GM12878 (cell line): Measurements from ENCODE around the gene EEF2K. TPM values are rescaled to one million over a fixed set of nuclear protein-coding genes. Genes with fewer than 3 reads are reported as not detected.

Source experiments
- EED ChIP-seq: sonication (generic); IDR thresholded peaks from 2 replicates; pipeline ENCODE4 v1.6.1; 2016; ENCODE audit warnings: antibody characterized with exemption, low read depth
- ETV6 ChIP-seq, 2 experiments: fragments of 450-650 bp in 1 of 2; IDR thresholded peaks in 1 of 2; conservative IDR thresholded peaks in 1 of 2; 2 replicates each; pipeline ENCODE4 v1.6.1; 2014; ENCODE audit warnings: antibody characterized with exemption in 1 of 2, borderline replicate concordance in 1 of 2, low read depth in 1 of 2, mild to moderate bottlenecking in 1 of 2, moderate library complexity in 1 of 2
- FOXM1 ChIP-seq: IDR thresholded peaks from 2 replicates; pipeline ENCODE4 v1.6.1; 2012; ENCODE audit warnings: low read depth, mild to moderate bottlenecking, inconsistent platforms, low read length, moderate library complexity
- IKZF2 ChIP-seq, 2 experiments: fragments of 450-650 bp; IDR thresholded peaks; 2 replicates each; pipeline ENCODE4 v1.6.1; 2017; ENCODE audit warnings: mild to moderate bottlenecking in 2 of 2, moderate library complexity in 2 of 2
- KAT2A ChIP-seq: conservative IDR thresholded peaks from 2 replicates; pipeline ENCODE4 v1.6.1; 2011; ENCODE audit warnings: low read depth, low read length; ENCODE audit not compliant: control insufficient read depth
- KLF5 ChIP-seq: fragments of 450-650 bp; IDR thresholded peaks from 2 replicates; pipeline ENCODE4 v1.6.1; 2014; ENCODE audit warnings: mild to moderate bottlenecking; ENCODE audit not compliant: partially characterized antibody
- MTA3 ChIP-seq: IDR thresholded peaks from 2 replicates; pipeline ENCODE4 v1.6.1; 2012; ENCODE audit warnings: low read length, inconsistent platforms, borderline replicate concordance
- NFYB ChIP-seq: IDR thresholded peaks from 2 replicates; pipeline ENCODE4 v1.6.1; 2011; ENCODE audit warnings: low read depth, mild to moderate bottlenecking, low read length, improper control_type of control experiment, moderate library complexity; ENCODE audit not compliant: insufficient read depth
- NR2C1 ChIP-seq: fragments of 450-650 bp; IDR thresholded peaks from 2 replicates; pipeline ENCODE4 v1.6.1; 2017; ENCODE audit warnings: antibody characterized with exemption, mild to moderate bottlenecking, moderate library complexity
- RELA ChIP-seq: fragments of 450-650 bp; IDR thresholded peaks from 2 replicates; pipeline ENCODE4 v1.8.0; 2014; ENCODE audit warnings: borderline replicate concordance; ENCODE audit not compliant: partially characterized antibody
- RUNX3 ChIP-seq: IDR thresholded peaks from 2 replicates; pipeline ENCODE4 v1.6.1; 2012; ENCODE audit warnings: low read length, inconsistent platforms
- SMAD1 ChIP-seq: fragments of 450-650 bp; IDR thresholded peaks from 2 replicates; pipeline ENCODE4 v1.6.1; 2018; ENCODE audit warnings: mild to moderate bottlenecking, low read depth; ENCODE audit not compliant: partially characterized antibody
- SP1 ChIP-seq: IDR thresholded peaks from one replicate; pipeline ENCODE4 v1.6.1; 2011; ENCODE audit warnings: low read depth, low read length
- TARDBP ChIP-seq: IDR thresholded peaks from 2 replicates; pipeline ENCODE4 v1.6.1; 2016; ENCODE audit warnings: borderline replicate concordance
- TBL1XR1 ChIP-seq: IDR thresholded peaks from 2 replicates; pipeline ENCODE4 v1.6.1; 2012; ENCODE audit warnings: low read depth, low read length, improper control_type of control experiment
- WRNIP1 ChIP-seq: IDR thresholded peaks from 2 replicates; pipeline ENCODE4 v1.6.1; 2011; ENCODE audit warnings: low read depth, low read length, improper control_type of control experiment, borderline replicate concordance
- ZBED1 ChIP-seq: IDR thresholded peaks from 2 replicates; pipeline ENCODE4 v1.6.1; 2016; ENCODE audit warnings: borderline replicate concordance
- ZNF622 ChIP-seq: fragments of 450-650 bp; IDR thresholded peaks from 2 replicates; pipeline ENCODE4 v1.6.1; 2017; ENCODE audit warnings: mild to moderate bottlenecking, inconsistent platforms
- ZZZ3 ChIP-seq: IDR thresholded peaks from 2 replicates; pipeline ENCODE4 v1.6.1; 2011; ENCODE audit warnings: low read depth; ENCODE audit not compliant: control insufficient read depth, insufficient read length
- polyA plus RNA-seq, 11 experiments: library from polyadenylated mRNA; depleted of rRNA in 4 of 11; unstranded in 6 of 11; stranded (reverse) in 5 of 11; fragments of >200 nt; fragmentation: Nextera tagmentation in 4 of 11; fragmentation: Illumina TruSeq in 1 of 11; extraction: Ambion mirVana in 4 of 11; extraction: Trizol in 1 of 11; gene quantifications; 1 replicate in 1 of 11; 2 replicates in 10 of 11; pipeline versions ENCODE4 v1.2.1 to v1.2.3, GENCODE V29; 2011 to 2016; ENCODE audit warnings: inconsistent platforms in 2 of 11, missing spikeins in 2 of 11, low read depth in 1 of 11
- total RNA-seq, 4 experiments: library from RNA; depleted of rRNA in 3 of 4; stranded (reverse); fragments of >200 nt in 3 of 4; fragmentation: Illumina TruSeq in 1 of 4; extraction: Trizol in 1 of 4; gene quantifications; 2 replicates each; pipeline versions ENCODE4 v1.2.1 to v1.2.3, GENCODE V29; 2013 to 2021
- TF ChIP-seq, protein P1 (sequence below): IDR thresholded peaks from 2 replicates; pipeline ENCODE4 v1.6.1; 2012; ENCODE audit warnings: mild to moderate bottlenecking, low read depth, low read length
- TF ChIP-seq, protein P2 (sequence below): IDR thresholded peaks from 2 replicates; pipeline ENCODE4 v1.6.1; 2011; ENCODE audit warnings: borderline replicate concordance, low read depth, mild to moderate bottlenecking, moderate library complexity, low read length; ENCODE audit not compliant: insufficient read depth, poor library complexity, severe bottlenecking
- TF ChIP-seq, protein P3 (sequence below): fragments of 450-650 bp; formaldehyde crosslinking; IDR thresholded peaks from 2 replicates; pipeline ENCODE4 v1.5.0; 2022; ENCODE audit warnings: mild to moderate bottlenecking, missing genetic modification characterization

Gene EEF2K
- total and polyA plus RNA-seq, 10 of the 15 experiments (the other 5 are each of a cell fraction or from before 2014, with no cell fraction given): 2.0 to 29.6 (median 12.2) TPM

DNA sequence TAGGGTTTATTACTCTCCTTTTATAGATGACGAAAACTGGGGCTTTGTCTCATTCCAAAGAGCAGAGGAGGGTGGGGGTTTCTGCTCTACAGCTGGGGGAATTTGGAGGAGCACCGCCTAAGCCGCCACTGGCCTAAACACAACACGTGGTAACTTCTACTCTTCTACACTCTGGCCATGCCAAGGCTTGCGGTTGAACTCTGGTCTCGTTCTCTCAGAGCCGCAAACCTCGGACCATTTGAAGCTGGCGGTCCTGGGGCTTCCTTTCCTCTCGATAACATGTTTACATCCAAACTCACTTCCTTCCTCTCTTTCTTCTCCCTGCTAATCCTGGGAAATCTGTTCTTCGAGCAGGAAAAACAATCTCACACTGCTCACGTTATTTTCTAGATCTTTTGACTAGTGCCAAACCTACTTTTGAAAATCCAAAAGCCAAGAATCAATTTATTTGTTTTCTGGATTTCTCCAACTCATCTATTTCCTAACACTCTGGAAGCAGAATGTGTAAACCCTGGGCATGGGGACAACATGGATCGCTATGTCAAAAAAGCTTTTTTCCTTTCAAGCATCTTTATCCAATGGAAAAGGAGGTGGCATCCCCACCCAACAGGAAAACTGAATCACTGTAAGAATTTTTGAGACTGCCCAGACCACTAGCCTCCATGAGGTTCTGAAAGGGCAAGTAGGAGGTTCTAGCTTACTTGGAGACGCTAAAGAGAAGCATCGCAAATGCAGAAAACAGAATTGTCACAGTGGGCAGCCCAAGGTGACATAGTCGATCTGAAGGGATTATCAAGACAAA, 13.6 kb upstream of the EEF2K start (continued):
- TF ChIP-seq, protein P1, sequence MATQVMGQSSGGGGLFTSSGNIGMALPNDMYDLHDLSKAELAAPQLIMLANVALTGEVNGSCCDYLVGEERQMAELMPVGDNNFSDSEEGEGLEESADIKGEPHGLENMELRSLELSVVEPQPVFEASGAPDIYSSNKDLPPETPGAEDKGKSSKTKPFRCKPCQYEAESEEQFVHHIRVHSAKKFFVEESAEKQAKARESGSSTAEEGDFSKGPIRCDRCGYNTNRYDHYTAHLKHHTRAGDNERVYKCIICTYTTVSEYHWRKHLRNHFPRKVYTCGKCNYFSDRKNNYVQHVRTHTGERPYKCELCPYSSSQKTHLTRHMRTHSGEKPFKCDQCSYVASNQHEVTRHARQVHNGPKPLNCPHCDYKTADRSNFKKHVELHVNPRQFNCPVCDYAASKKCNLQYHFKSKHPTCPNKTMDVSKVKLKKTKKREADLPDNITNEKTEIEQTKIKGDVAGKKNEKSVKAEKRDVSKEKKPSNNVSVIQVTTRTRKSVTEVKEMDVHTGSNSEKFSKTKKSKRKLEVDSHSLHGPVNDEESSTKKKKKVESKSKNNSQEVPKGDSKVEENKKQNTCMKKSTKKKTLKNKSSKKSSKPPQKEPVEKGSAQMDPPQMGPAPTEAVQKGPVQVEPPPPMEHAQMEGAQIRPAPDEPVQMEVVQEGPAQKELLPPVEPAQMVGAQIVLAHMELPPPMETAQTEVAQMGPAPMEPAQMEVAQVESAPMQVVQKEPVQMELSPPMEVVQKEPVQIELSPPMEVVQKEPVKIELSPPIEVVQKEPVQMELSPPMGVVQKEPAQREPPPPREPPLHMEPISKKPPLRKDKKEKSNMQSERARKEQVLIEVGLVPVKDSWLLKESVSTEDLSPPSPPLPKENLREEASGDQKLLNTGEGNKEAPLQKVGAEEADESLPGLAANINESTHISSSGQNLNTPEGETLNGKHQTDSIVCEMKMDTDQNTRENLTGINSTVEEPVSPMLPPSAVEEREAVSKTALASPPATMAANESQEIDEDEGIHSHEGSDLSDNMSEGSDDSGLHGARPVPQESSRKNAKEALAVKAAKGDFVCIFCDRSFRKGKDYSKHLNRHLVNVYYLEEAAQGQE: no peak
- TF ChIP-seq, protein P2, sequence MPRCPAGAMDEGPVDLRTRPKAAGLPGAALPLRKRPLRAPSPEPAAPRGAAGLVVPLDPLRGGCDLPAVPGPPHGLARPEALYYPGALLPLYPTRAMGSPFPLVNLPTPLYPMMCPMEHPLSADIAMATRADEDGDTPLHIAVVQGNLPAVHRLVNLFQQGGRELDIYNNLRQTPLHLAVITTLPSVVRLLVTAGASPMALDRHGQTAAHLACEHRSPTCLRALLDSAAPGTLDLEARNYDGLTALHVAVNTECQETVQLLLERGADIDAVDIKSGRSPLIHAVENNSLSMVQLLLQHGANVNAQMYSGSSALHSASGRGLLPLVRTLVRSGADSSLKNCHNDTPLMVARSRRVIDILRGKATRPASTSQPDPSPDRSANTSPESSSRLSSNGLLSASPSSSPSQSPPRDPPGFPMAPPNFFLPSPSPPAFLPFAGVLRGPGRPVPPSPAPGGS: no peak
- TF ChIP-seq NFYB: peak; percentile 93
- TF ChIP-seq TBL1XR1: peak; percentile 31; the same call in 1 of the 2 replicates
- no peak for TF ChIP-seq SMAD1
- TF ChIP-seq FOXM1: no peak
- no peak for TF ChIP-seq ZZZ3
- no peak for TF ChIP-seq WRNIP1
- no peak for TF ChIP-seq RUNX3
- no peak for TF ChIP-seq ZNF622
- peak; percentile 74 for TF ChIP-seq RELA
- TF ChIP-seq KAT2A: no peak
- TF ChIP-seq NR2C1: no peak
- no peak for TF ChIP-seq MTA3
- TF ChIP-seq TARDBP: no peak
- TF ChIP-seq IKZF2 (IDR thresholded peaks at IDR 0.05): peak; percentile 98; a peak in 3 of 4 replicates
- no peak for TF ChIP-seq KLF5
- TF ChIP-seq, protein P3, sequence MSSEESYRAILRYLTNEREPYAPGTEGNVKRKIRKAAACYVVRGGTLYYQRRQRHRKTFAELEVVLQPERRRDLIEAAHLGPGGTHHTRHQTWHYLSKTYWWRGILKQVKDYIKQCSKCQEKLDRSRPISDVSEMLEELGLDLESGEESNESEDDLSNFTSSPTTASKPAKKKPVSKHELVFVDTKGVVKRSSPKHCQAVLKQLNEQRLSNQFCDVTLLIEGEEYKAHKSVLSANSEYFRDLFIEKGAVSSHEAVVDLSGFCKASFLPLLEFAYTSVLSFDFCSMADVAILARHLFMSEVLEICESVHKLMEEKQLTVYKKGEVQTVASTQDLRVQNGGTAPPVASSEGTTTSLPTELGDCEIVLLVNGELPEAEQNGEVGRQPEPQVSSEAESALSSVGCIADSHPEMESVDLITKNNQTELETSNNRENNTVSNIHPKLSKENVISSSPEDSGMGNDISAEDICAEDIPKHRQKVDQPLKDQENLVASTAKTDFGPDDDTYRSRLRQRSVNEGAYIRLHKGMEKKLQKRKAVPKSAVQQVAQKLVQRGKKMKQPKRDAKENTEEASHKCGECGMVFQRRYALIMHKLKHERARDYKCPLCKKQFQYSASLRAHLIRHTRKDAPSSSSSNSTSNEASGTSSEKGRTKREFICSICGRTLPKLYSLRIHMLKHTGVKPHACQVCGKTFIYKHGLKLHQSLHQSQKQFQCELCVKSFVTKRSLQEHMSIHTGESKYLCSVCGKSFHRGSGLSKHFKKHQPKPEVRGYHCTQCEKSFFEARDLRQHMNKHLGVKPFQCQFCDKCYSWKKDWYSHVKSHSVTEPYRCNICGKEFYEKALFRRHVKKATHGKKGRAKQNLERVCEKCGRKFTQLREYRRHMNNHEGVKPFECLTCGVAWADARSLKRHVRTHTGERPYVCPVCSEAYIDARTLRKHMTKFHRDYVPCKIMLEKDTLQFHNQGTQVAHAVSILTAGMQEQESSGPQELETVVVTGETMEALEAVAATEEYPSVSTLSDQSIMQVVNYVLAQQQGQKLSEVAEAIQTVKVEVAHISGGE (CRISPR knock-in tag): no peak
- TF ChIP-seq ETV6 (conservative IDR thresholded peaks at IDR 0.05 in 1 of 2, IDR thresholded peaks at IDR 0.05 in 1 of 2; ENCODE audit: borderline replicate concordance in 1 of 2, low read depth in 1 of 2): no peak
- peak; percentile 92 for TF ChIP-seq EED
- peak; percentile 51 for TF ChIP-seq SP1
- TF ChIP-seq ZBED1: no peak
